Keratinocyte (primary cell): ENCODE data around the gene CD46. TPM values are rescaled to one million over a fixed set of nuclear protein-coding genes. Genes with fewer than 3 reads are reported as not detected.
A peak's percentile ranks its signal among the peaks of the same experiment; 100 is the strongest.

Experiments
- DNase-seq: peaks from one replicate; pipeline ENCODE4 v3.0.0-alpha.2; 2011; ENCODE audit warnings: low read depth, missing footprints, low spot score
- FAIRE-seq: peaks from 2 replicates; lab custom pipeline; 2011; peaks lifted over from hg19 to GRCh38; lab: Jason Lieb, UNC
- H2AFZ ChIP-seq: 2 replicates; pipeline ENCODE4 v1.6.0; 2012; ENCODE audit warnings: low read length, control low read depth, inconsistent platforms; ENCODE audit not compliant: control insufficient read depth
- H3K27ac ChIP-seq: 2 replicates; pipeline ENCODE4 v1.5.1; 2011; ENCODE audit warnings: low read length; ENCODE audit not compliant: control insufficient read depth, insufficient read depth
- H3K27me3 ChIP-seq: 3 replicates; pipeline ENCODE4 v1.6.0; 2011; ENCODE audit warnings: low read length; ENCODE audit not compliant: control insufficient read depth, insufficient read depth; ENCODE audit errors: extremely low read depth
- H3K36me3 ChIP-seq, 2 experiments: 2 replicates in 1 of 2; 3 replicates in 1 of 2; pipeline ENCODE4 v1.5.1; 2011; ENCODE audit warnings: low read length in 2 of 2, mild to moderate bottlenecking in 1 of 2; ENCODE audit not compliant: control insufficient read depth in 2 of 2, insufficient read depth in 2 of 2; ENCODE audit errors: extremely low read depth in 1 of 2
- H3K4me1 ChIP-seq: 3 replicates; pipeline ENCODE4 v1.5.1; 2011; ENCODE audit warnings: low read length; ENCODE audit not compliant: control insufficient read depth, insufficient read depth; ENCODE audit errors: extremely low read depth
- H3K4me2 ChIP-seq: 3 replicates; pipeline ENCODE4 v1.6.0; 2011; ENCODE audit warnings: low read depth, low read length; ENCODE audit not compliant: control insufficient read depth, insufficient read depth; ENCODE audit errors: extremely low read depth
- H3K4me3 ChIP-seq, 3 experiments: fragments of 200-600 bp in 1 of 3; sonication (generic) in 1 of 3; 2 replicates in 2 of 3; 3 replicates in 1 of 3; pipeline ENCODE4 v1.5.1; 2011 to 2016; ENCODE audit warnings: low read length in 3 of 3, mild to moderate bottlenecking in 3 of 3, control low read depth in 2 of 3, inconsistent platforms in 1 of 3, low read depth in 1 of 3, mixed read lengths in 1 of 3, mixed run types in 1 of 3, moderate library complexity in 1 of 3; ENCODE audit not compliant: control insufficient read depth in 2 of 3, insufficient read depth in 2 of 3; ENCODE audit errors: extremely low read depth in 1 of 3
- H3K79me2 ChIP-seq: 2 replicates; pipeline ENCODE4 v1.6.0; 2012; ENCODE audit warnings: low read length; ENCODE audit not compliant: control insufficient read depth, insufficient read depth
- H3K9ac ChIP-seq: 3 replicates; pipeline ENCODE4 v1.6.0; 2011; ENCODE audit warnings: low read length; ENCODE audit not compliant: control insufficient read depth, insufficient read depth; ENCODE audit errors: extremely low read depth
- H3K9me1 ChIP-seq: 3 replicates; pipeline ENCODE4 v1.6.0; 2011; ENCODE audit warnings: low read length; ENCODE audit not compliant: control insufficient read depth, insufficient read depth; ENCODE audit errors: extremely low read depth
- H3K9me3 ChIP-seq: 2 replicates; pipeline ENCODE4 v1.5.1; 2012; ENCODE audit warnings: low read depth, low read length; ENCODE audit not compliant: control insufficient read depth
- H4K20me1 ChIP-seq: 3 replicates; pipeline ENCODE4 v1.6.0; 2011; ENCODE audit warnings: low read length; ENCODE audit not compliant: control insufficient read depth, insufficient read depth; ENCODE audit errors: extremely low read depth
- EZH2 ChIP-seq: IDR thresholded peaks from one replicate; pipeline ENCODE4 v1.6.1; 2012; ENCODE audit warnings: inconsistent platforms, mild to moderate bottlenecking, low read length, moderate library complexity
- dilution Hi-C: fragments of 300-500 bp; cut with MboI; formaldehyde crosslinking; loops from one replicate; pipeline ENCODE4 v1.7.0; 2020; ENCODE audit warnings: low sequenced_read_pairs; ENCODE audit not compliant: extremely low pct_ligation_motif_present
- polyA plus RNA-seq, 5 experiments: library from polyadenylated mRNA; depleted of rRNA in 3 of 5; stranded (reverse) in 3 of 5; stranded (forward) in 1 of 5; unstranded in 1 of 5; fragments of >200 nt; gene quantifications; 1 replicate in 1 of 5; 2 replicates in 3 of 5; 3 replicates in 1 of 5; pipeline versions ENCODE4 v1.2.1 to v1.2.3, GENCODE V29; 2011 to 2012; ENCODE audit warnings: missing spikeins in 2 of 5, low read depth in 1 of 5, low replicate concordance in 1 of 5
- TF ChIP-seq, protein P1 (sequence below), 3 experiments: IDR thresholded peaks in 1 of 3; conservative IDR thresholded peaks in 1 of 3; optimal IDR thresholded peaks in 1 of 3; 2 replicates in 2 of 3; 3 replicates in 1 of 3; pipeline versions ENCODE3 to v1.5.1; 2011; ENCODE audit warnings: low read length in 3 of 3, mild to moderate bottlenecking in 3 of 3, moderate library complexity in 2 of 3, control low read depth in 1 of 3, inconsistent platforms in 1 of 3; ENCODE audit not compliant: insufficient read depth in 2 of 3; ENCODE audit errors: extremely low read depth in 1 of 3

CD46 gene
- polyA plus RNA-seq, 1 donor (not counting 4 experiments of a cell fraction or from before 2014, with no cell fraction given) = 298 TPM

DNA sequence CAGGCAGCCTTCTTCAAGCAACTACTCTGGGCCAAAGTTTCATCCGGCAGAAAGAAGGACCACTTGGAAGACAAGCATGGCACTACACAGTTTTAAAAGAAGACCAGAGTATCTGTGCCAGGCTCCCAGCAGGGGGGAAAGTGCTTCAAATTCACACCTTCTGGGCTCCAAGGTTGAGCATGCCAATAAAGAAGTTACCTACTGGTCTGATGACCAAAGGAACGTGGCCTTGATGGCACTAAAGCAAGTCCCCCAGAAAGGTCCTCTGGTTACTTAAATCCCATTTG, 73.5 kb downstream of the CD46 start:
- no peak overlapping the region for H3K4me2 ChIP-seq
- H3K9me3 ChIP-seq = no peaks in the 10 kb centered on the region
- TF ChIP-seq, protein P1, sequence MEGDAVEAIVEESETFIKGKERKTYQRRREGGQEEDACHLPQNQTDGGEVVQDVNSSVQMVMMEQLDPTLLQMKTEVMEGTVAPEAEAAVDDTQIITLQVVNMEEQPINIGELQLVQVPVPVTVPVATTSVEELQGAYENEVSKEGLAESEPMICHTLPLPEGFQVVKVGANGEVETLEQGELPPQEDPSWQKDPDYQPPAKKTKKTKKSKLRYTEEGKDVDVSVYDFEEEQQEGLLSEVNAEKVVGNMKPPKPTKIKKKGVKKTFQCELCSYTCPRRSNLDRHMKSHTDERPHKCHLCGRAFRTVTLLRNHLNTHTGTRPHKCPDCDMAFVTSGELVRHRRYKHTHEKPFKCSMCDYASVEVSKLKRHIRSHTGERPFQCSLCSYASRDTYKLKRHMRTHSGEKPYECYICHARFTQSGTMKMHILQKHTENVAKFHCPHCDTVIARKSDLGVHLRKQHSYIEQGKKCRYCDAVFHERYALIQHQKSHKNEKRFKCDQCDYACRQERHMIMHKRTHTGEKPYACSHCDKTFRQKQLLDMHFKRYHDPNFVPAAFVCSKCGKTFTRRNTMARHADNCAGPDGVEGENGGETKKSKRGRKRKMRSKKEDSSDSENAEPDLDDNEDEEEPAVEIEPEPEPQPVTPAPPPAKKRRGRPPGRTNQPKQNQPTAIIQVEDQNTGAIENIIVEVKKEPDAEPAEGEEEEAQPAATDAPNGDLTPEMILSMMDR (optimal IDR thresholded peaks at IDR 0.05 in 1 of 3, IDR thresholded peaks at IDR 0.05 in 1 of 3, conservative IDR thresholded peaks at IDR 0.05 in 1 of 3; ENCODE audit: extremely low read depth in 1 of 3, insufficient read depth in 2 of 3, low read length in 3 of 3) = no peak
- no peak for TF ChIP-seq EZH2
- H3K9ac ChIP-seq = no peak overlapping the region
- H3K9me1 ChIP-seq = peaks cover 3% of the 10 kb centered on the region
- no peaks in the 10 kb centered on the region for H4K20me1 ChIP-seq
- no peak overlapping the region for H2AFZ ChIP-seq
- peaks cover 41% of the 10 kb centered on the region for H3K4me1 ChIP-seq
- H3K36me3 ChIP-seq = peaks cover 3 to 11% of the 10 kb centered on the region in 2 experiments
- FAIRE-seq (no peak), DNase-seq (no peak)
- no peaks in the 10 kb centered on the region for H3K27me3 ChIP-seq
- H3K4me3 ChIP-seq = no peak overlapping the region
- peaks cover 74% of the 10 kb centered on the region for H3K79me2 ChIP-seq
- H3K27ac ChIP-seq = peak overlapping the region; percentile 87
- dilution Hi-C loops = no loop called here

DNA sequence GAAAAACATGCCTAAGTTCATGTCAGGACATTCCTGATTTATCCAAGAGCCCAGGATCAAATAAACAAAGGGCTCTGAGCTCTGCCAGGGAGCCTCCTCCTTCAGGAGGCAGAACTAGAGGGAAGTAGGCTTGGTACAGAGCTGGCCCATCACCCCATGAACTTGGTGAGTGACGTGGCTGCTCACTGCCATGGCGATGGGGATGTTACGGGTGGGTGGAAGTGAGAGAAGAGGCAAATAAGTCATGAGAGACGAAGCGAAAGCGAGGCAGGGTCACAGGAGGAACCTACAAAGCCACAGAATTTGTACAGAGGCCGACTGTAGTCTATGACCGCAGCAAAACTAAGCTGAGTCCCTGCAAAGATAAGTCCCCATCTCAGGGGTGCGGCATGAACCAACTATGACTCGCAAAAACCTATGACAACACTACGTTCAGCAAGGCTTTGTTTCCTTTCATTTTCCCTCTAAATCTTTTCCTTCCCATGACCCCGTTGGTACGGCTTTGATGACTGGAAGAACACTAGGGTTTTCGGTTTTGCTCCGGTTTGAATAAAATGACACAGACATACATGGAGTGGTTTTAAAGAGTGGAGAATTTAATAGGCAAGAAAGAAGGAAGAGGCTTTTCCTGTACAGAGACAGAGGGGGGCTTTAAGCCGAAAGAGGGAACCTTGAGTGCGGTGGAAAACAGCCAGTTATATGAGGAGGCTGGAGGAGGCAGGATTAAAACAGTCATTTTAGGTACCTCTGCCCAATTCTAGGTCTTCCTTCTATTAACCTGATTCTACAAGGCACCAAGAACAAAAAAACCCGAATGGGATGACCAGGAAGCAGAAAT, 74.1 kb downstream of the CD46 start:
- Histone ChIP-seq H3K27ac (peak overlapping the region; percentile 34), H3K4me2 (peak overlapping the region; percentile 42), H3K27me3 (no peaks in the 10 kb centered on the region), H3K4me3 (peak overlapping the region in 1 of 3 experiments; percentile 34), H3K36me3 (peaks cover 3 to 14% of the 10 kb centered on the region in 2 experiments), H4K20me1 (no peaks in the 10 kb centered on the region), H3K4me1 (peaks cover 41% of the 10 kb centered on the region), H3K9me3 (no peaks in the 10 kb centered on the region), H3K9ac (peak overlapping the region; percentile 57), H3K79me2 (peaks cover 77% of the 10 kb centered on the region), H3K9me1 (peaks cover 3% of the 10 kb centered on the region), H2AFZ (no peak overlapping the region)
- no peak for FAIRE-seq
- DNase-seq = no peak
- dilution Hi-C loops = no loop called here
- no peak for TF ChIP-seq EZH2
- TF ChIP-seq, protein P1 (optimal IDR thresholded peaks at IDR 0.05 in 1 of 3, IDR thresholded peaks at IDR 0.05 in 1 of 3, conservative IDR thresholded peaks at IDR 0.05 in 1 of 3; ENCODE audit: extremely low read depth in 1 of 3, insufficient read depth in 2 of 3, low read length in 3 of 3) = no peak
